PC-3 (cell line): ENCODE data around the gene CCDC63. TPM values are rescaled to one million over a fixed set of nuclear protein-coding genes. Genes with fewer than 3 reads are reported as not detected.
"Not testable (repeated sequence)": the region's sequence is repeated elsewhere in the genome, so short reads cannot be mapped to it uniquely, and the experiment has no call there.

Source experiments
- ATAC-seq: fragments of 200-7000 bp; cut with Tn5 transposase; 2 replicates; pipeline ENCODE4 v1.9.1; 2020; ENCODE audit warnings: mild to moderate bottlenecking, moderate library complexity
- BruUV-seq: library from RNA; stranded (reverse); fragments of 400-500 nt; replicated peaks from 2 replicates; lab custom pipeline; 2021; lab: Mats Ljungman, UMichigan
- CTCF ChIA-PET: fragments of 300-600 bp; sonication (Branson Sonifier 250); formaldehyde crosslinking; loops from one replicate; lab custom pipeline; 2022; ENCODE audit warnings: antibody characterized with exemption; lab: Charles Lee
- POLR2A ChIA-PET: fragments of 300-600 bp; sonication (Branson Sonifier 250); formaldehyde crosslinking; loops from one replicate; lab custom pipeline; 2022; ENCODE audit warnings: antibody characterized with exemption; ENCODE audit not compliant: unreplicated experiment; lab: Charles Lee
- DNase-seq: peaks from one replicate; pipeline ENCODE4 v3.0.0-alpha.2; 2015
- H2AFZ ChIP-seq: fragments of 300-600 bp; sonication (generic); 2 replicates; pipeline ENCODE4 v1.6.0; 2016; ENCODE audit warnings: antibody characterized with exemption, low read length
- H3F3A ChIP-seq: fragments of 300-600 bp; sonication (generic); one replicate; pipeline ENCODE4 v1.6.0; 2017; ENCODE audit warnings: antibody characterized with exemption, low read length, control low read depth, mild to moderate bottlenecking; ENCODE audit not compliant: unreplicated experiment
- H3K27ac ChIP-seq: fragments of 300-600 bp; sonication (generic); 2 replicates; pipeline ENCODE4 v1.5.1; 2016; ENCODE audit warnings: mild to moderate bottlenecking, low read length
- H3K27me3 ChIP-seq: fragments of 300-600 bp; sonication (generic); 2 replicates; pipeline ENCODE4 v1.6.1; 2016; ENCODE audit warnings: low read length, mixed read lengths
- H3K36me3 ChIP-seq: fragments of 300-600 bp; sonication (generic); 2 replicates; pipeline ENCODE4 v1.6.1; 2016; ENCODE audit warnings: low read depth, mixed run types, low read length, mixed read lengths
- H3K4me1 ChIP-seq: fragments of 300-600 bp; sonication (generic); 2 replicates; pipeline ENCODE4 v1.5.1; 2016; ENCODE audit warnings: low read length; ENCODE audit not compliant: insufficient read depth
- H3K4me2 ChIP-seq: fragments of 300-600 bp; sonication (generic); 2 replicates; pipeline ENCODE4 v1.6.0; 2016; ENCODE audit warnings: low read length
- H3K4me3 ChIP-seq: fragments of 300-600 bp; sonication (generic); 2 replicates; pipeline ENCODE4 v1.5.1; 2016; ENCODE audit warnings: mild to moderate bottlenecking, low read length, mixed read lengths
- H3K79me2 ChIP-seq: fragments of 300-600 bp; sonication (generic); 2 replicates; pipeline ENCODE4 v1.6.1; 2017; ENCODE audit warnings: low read length, mixed read lengths
- H3K9ac ChIP-seq: fragments of 300-600 bp; sonication (generic); 2 replicates; pipeline ENCODE4 v1.6.0; 2016; ENCODE audit warnings: mild to moderate bottlenecking, low read length
- H3K9me2 ChIP-seq: fragments of 300-600 bp; sonication (generic); replicated peaks from 2 replicates; pipeline ENCODE4 v1.6.1; 2016; ENCODE audit warnings: mixed run types, low read length, mixed read lengths
- H3K9me3 ChIP-seq: fragments of 300-600 bp; sonication (generic); 2 replicates; pipeline ENCODE4 v1.6.1; 2016; ENCODE audit warnings: low read length, mixed read lengths
- H4K20me1 ChIP-seq: fragments of 300-600 bp; sonication (generic); 2 replicates; pipeline ENCODE4 v1.6.1; 2016; ENCODE audit warnings: low read length, mixed read lengths
- EZH2 ChIP-seq: fragments of 300-600 bp; sonication (generic); IDR thresholded peaks from one replicate; pipeline ENCODE4 v1.6.1; 2017; ENCODE audit warnings: antibody characterized with exemption, mild to moderate bottlenecking, low read length; ENCODE audit not compliant: unreplicated experiment
- EZH2phosphoT487 ChIP-seq: fragments of 300-600 bp; sonication (generic); IDR thresholded peaks from 2 replicates; pipeline ENCODE4 v1.6.1; 2018; ENCODE audit warnings: mild to moderate bottlenecking, antibody characterized with exemption, low read length, borderline replicate concordance
- intact Hi-C: fragments of 100-400 bp; cut with micrococcal nuclease; formaldehyde crosslinking; loops from 2 replicates; pipeline ENCODE4 v1.9.0; 2023
- total RNA-seq: library from RNA; depleted of rRNA; stranded (reverse); fragments of >200 nt; gene quantifications from 2 replicates; pipeline ENCODE4 v1.2.3, GENCODE V29; 2014
- TF ChIP-seq, protein P1 (sequence below): fragments of 300-600 bp; sonication (generic); conservative IDR thresholded peaks from 2 replicates; pipeline ENCODE4 v1.5.1; 2017; ENCODE audit warnings: antibody characterized with exemption, low read depth, mild to moderate bottlenecking, low read length

The CCDC63 gene
- total RNA-seq, 1 experiment from 2014 or later, result not detected

DNA sequence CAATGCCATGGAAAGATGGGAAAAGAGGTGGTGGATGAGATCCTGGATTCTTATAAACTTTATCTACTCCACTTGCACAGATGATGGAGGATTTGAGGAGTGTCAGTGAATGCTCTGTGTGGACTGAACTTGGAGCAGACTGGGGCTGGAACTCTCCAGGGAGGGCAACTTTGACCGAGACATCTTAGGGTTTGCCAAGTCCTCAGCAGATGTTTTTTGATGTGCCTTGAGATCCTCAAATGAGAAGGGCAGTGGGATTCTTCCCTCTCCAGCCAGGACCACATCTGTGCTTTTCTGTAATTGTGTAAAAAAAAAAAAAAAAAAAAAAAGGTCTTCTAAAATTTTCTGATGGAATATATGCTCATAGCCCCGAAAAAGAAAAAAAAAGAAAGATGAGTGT lies 96.6 kb downstream of the CCDC63 start:
- H3K27me3 ChIP-seq, result peaks cover 24% of the 10 kb centered on the region
- no peaks in the 10 kb centered on the region for H4K20me1 ChIP-seq
- no TSS peak for BruUV-seq
- no peak overlapping the region for H3K27ac ChIP-seq
- H3K4me1 ChIP-seq, result no peaks in the 10 kb centered on the region
- peaks cover 5% of the 10 kb centered on the region; the same call in 1 of the 2 replicates for H3K9me3 ChIP-seq
- no peak for ATAC-seq
- no peak for DNase-seq
- TF ChIP-seq EZH2phosphoT487 (no peak), EZH2 (no peak)
- TF ChIP-seq, protein P1, sequence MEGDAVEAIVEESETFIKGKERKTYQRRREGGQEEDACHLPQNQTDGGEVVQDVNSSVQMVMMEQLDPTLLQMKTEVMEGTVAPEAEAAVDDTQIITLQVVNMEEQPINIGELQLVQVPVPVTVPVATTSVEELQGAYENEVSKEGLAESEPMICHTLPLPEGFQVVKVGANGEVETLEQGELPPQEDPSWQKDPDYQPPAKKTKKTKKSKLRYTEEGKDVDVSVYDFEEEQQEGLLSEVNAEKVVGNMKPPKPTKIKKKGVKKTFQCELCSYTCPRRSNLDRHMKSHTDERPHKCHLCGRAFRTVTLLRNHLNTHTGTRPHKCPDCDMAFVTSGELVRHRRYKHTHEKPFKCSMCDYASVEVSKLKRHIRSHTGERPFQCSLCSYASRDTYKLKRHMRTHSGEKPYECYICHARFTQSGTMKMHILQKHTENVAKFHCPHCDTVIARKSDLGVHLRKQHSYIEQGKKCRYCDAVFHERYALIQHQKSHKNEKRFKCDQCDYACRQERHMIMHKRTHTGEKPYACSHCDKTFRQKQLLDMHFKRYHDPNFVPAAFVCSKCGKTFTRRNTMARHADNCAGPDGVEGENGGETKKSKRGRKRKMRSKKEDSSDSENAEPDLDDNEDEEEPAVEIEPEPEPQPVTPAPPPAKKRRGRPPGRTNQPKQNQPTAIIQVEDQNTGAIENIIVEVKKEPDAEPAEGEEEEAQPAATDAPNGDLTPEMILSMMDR, result no peak
- H2AFZ ChIP-seq, result no peak overlapping the region
- H3F3A ChIP-seq, result no peaks in the 10 kb centered on the region
- ChIA-PET POLR2A (no interaction called here), CTCF (no interaction called here)
- no peak overlapping the region for H3K4me2 ChIP-seq
- H3K4me3 ChIP-seq, result no peak overlapping the region
- intact Hi-C loops, result no loop called here
- no peaks in the 10 kb centered on the region for H3K36me3 ChIP-seq
- H3K79me2 ChIP-seq, result no peaks in the 10 kb centered on the region
- no peaks in the 10 kb centered on the region for H3K9me2 ChIP-seq
- H3K9ac ChIP-seq, result no peak overlapping the region

DNA sequence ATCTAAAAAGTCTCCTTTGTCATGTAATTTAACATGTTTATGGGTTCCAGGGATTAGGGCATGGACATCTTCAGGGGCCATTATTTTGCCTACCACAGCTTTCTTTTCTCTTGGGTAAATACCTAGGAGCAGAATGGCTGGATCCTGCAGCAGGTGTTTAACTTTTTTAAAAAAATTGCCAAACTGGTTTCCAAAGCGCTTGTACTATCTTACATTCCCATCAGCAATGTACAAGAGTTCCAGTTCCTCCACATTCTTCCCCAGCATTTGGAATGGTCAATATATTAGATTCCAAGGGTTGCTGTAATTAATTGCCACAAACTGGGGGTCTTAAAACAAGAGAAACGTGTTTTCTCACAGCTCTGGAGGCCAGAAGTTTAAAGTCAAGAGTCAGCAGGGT lies 101.3 kb downstream of the CCDC63 start:
- ChIA-PET CTCF (no interaction called here), POLR2A (no interaction called here)
- Histone ChIP-seq H3K4me3 (no peak overlapping the region), H3K9ac (no peak overlapping the region), H3F3A (no peaks in the 10 kb centered on the region), H3K4me2 (no peak overlapping the region), H3K9me3 (peaks cover 5% of the 10 kb centered on the region; the same call in 1 of the 2 replicates), H2AFZ (no peak overlapping the region), H3K36me3 (no peaks in the 10 kb centered on the region), H3K79me2 (no peaks in the 10 kb centered on the region), H3K27me3 (peaks cover 35% of the 10 kb centered on the region), H3K4me1 (no peaks in the 10 kb centered on the region), H3K27ac (no peak overlapping the region), H3K9me2 (no peaks in the 10 kb centered on the region), H4K20me1 (no peaks in the 10 kb centered on the region)
- no TSS peak for BruUV-seq
- no peak for TF ChIP-seq EZH2
- no peak for TF ChIP-seq EZH2phosphoT487
- TF ChIP-seq, protein P1, result no peak
- ATAC-seq (no peak), DNase-seq (peak; percentile 10)
- intact Hi-C loops, result no loop called here

DNA sequence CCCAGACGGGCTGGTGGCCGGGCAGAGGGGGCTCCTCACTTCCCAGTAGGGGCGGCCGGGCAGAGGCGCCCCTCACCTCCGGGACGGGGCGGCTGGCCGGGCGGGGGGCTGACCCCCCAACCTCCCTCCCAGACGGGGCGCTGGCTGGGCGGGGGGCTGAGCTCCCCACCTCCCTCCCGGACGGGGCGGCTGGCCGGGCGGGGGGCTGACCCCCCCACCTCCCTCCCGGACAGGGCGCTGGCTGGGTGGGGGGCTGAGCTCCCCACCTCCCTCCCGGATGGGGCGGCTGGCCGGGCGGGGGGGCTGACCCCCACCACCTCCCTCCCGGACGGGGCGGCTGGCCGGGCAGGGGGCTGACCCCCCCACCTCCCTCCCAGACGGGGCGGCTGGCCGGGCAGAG lies 103.7 kb downstream of the CCDC63 start:
- intact Hi-C loops, H3F3A ChIP-seq, H3K79me2 ChIP-seq, H3K4me1 ChIP-seq, H3K4me2 ChIP-seq, H3K36me3 ChIP-seq, H2AFZ ChIP-seq, ATAC-seq, H3K9me2 ChIP-seq, H3K4me3 ChIP-seq, BruUV-seq, DNase-seq, H3K9ac ChIP-seq, H4K20me1 ChIP-seq, POLR2A ChIA-PET, H3K27ac ChIP-seq, CTCF ChIA-PET, H3K9me3 ChIP-seq: not testable (repeated sequence)
- H3K27me3 ChIP-seq, result peaks cover 45% of the 10 kb centered on the region

DNA sequence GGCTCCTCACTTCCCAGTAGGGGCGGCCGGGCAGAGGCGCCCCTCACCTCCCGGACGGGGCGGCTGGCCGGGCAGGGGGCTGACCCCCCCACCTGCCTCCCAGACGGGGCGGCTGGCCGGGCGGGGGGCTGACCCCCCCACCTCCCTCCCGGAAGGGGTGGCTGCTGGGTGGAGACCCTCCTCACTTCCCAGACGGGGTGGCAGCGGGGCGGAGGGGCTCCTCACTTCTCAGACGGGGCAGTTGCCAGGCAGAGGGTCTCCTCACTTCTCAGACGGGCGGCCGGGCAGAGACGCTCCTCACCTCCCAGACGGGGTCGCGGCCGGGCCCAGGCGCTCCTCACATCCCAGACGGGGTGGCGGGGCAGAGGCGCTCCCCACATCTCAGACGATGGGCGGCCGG lies 104.1 kb downstream of the CCDC63 start:
- H2AFZ ChIP-seq, H3K27ac ChIP-seq, intact Hi-C loops, H3K79me2 ChIP-seq, BruUV-seq, H3K36me3 ChIP-seq, H4K20me1 ChIP-seq, CTCF ChIA-PET, H3K9me2 ChIP-seq, ATAC-seq, POLR2A ChIA-PET, H3F3A ChIP-seq, H3K4me2 ChIP-seq, H3K9me3 ChIP-seq, H3K4me3 ChIP-seq, H3K4me1 ChIP-seq, DNase-seq, H3K9ac ChIP-seq: not testable (repeated sequence)
- peaks cover 50% of the 10 kb centered on the region for H3K27me3 ChIP-seq
